NCI-H460 (cell line): ENCODE measurements around the gene PDHB. TPM values are rescaled to one million over a fixed set of nuclear protein-coding genes. Genes with fewer than 3 reads are reported as not detected.

Experiments
- DNase-seq: peaks from one replicate; pipeline ENCODE4 v3.0.0-alpha.2; 2016; ENCODE audit warnings: low read depth; ENCODE audit errors: extremely low read depth
- total RNA-seq: library from RNA; depleted of rRNA; stranded (reverse); fragments of >200 nt; shearing (Covaris generic); gene quantifications from 2 replicates; pipeline ENCODE4 v1.2.3, GENCODE V29; 2014; rRNA removed

The PDHB gene
- total RNA-seq, 1 experiment from 2014 or later, result 73.9 TPM

- DNase-seq, result peak; percentile 8
Observed at GRCh38 chr3:58404396-58404795, 29.2 kb downstream of the PDHB start.

GRCh38 chr3:58403513-58404109 lies 30.0 kb downstream of the PDHB start:
- DNase-seq, result no peak

GRCh38 chr3:58398669-58399333 lies 34.8 kb downstream of the PDHB start:
- no peak for DNase-seq

GRCh38 chr3:58394339-58394738 lies 39.3 kb downstream of the PDHB start:
- DNase-seq, result no peak

GRCh38 chr3:58392181-58392580 lies 41.5 kb downstream of the PDHB start:
- DNase-seq, result no peak

- DNase-seq, result no peak
Observed at GRCh38 chr3:58391156-58391865, 42.3 kb downstream of the PDHB start.

GRCh38 chr3:58388550-58389091 lies 45.0 kb downstream of the PDHB start:
- no peak for DNase-seq

- DNase-seq, result no peak
Observed at GRCh38 chr3:58387650-58388546, 45.7 kb downstream of the PDHB start.

- DNase-seq, result no peak
Observed at GRCh38 chr3:58386626-58387365, 46.8 kb downstream of the PDHB start.

GRCh38 chr3:58384381-58385090 lies 49.1 kb downstream of the PDHB start:
- no peak for DNase-seq

- no peak for DNase-seq
Observed at GRCh38 chr3:58383904-58384303, 49.7 kb downstream of the PDHB start.

GRCh38 chr3:58383476-58383875 lies 50.2 kb downstream of the PDHB start:
- DNase-seq, result no peak

- no peak for DNase-seq
Observed at GRCh38 chr3:58379351-58380073, 54.1 kb downstream of the PDHB start.

GRCh38 chr3:58377750-58378149 lies 55.9 kb downstream of the PDHB start:
- no peak for DNase-seq

Other genes starting within 250 kb of the PDHB start
- gene DNASE1L3, start 222.9 kb downstream of the PDHB start, total RNA-seq, result not detected in 2 replicates
- gene ABHD6, start 196.0 kb downstream of the PDHB start, total RNA-seq, result 4.9 and 5.1 TPM in 2 replicates
- gene RPP14, start 127.6 kb downstream of the PDHB start, total RNA-seq, result 17.8 and 17.9 TPM in 2 replicates
- gene HTD2, start 127.3 kb downstream of the PDHB start, total RNA-seq, result 4.4 and 7.5 TPM in 2 replicates
- gene PXK, start 100.9 kb downstream of the PDHB start, total RNA-seq, result 28.3 and 29.1 TPM in 2 replicates
- gene KCTD6, start 58.3 kb upstream of the PDHB start, total RNA-seq, result 16.1 and 20.2 TPM in 2 replicates
- gene ACOX2, start 103.4 kb upstream of the PDHB start, total RNA-seq, result 9.3 and 11.5 TPM in 2 replicates
- gene FAM107A, start 143.6 kb upstream of the PDHB start, total RNA-seq, result 0.05 TPM in 1 of 2 replicates, not detected in the other
- gene FAM3D, start 232.9 kb upstream of the PDHB start, total RNA-seq, result not detected in 2 replicates